Measurements from ENCODE around the gene FNDC10. TPM values are rescaled to one million over a fixed set of nuclear protein-coding genes. Genes with fewer than 3 reads are reported as not detected.

FNDC10 gene
- total RNA-seq, 1 donor from 2014 or later = 7.4 TPM

GRCh38 chr1:1625404-1625775 lies 25.5 kb upstream of the FNDC10 start:
- H3K27me3 ChIP-seq = no peaks in the 10 kb centered on the region
- H3K4me1 ChIP-seq = no peaks in the 10 kb centered on the region
- DNase-seq = peak; percentile 64
- intact Hi-C loops (cut with DNase I) = no loop called here
- H3K27ac ChIP-seq = no peak overlapping the region
- no peak overlapping the region for H3K4me3 ChIP-seq
- peaks cover 7% of the 10 kb centered on the region for H3K36me3 ChIP-seq
- no peaks in the 10 kb centered on the region for H3K9me3 ChIP-seq
- no peak for TF ChIP-seq CTCF (IDR thresholded peaks at IDR 0.05)
- ATAC-seq = no peak

- Histone ChIP-seq H3K4me1 (no peaks in the 10 kb centered on the region), H3K27me3 (no peaks in the 10 kb centered on the region), H3K4me3 (no peak overlapping the region), H3K27ac (no peak overlapping the region), H3K36me3 (peaks cover 7% of the 10 kb centered on the region), H3K9me3 (no peaks in the 10 kb centered on the region)
- DNase-seq (no peak), ATAC-seq (no peak)
- no peak for TF ChIP-seq CTCF (IDR thresholded peaks at IDR 0.05)
- intact Hi-C loops (cut with DNase I) = no loop called here
Measured at GRCh38 chr1:1624443-1625403, 24.8 kb upstream of the FNDC10 start.

- intact Hi-C loops (cut with DNase I) = no loop called here
- TF ChIP-seq CTCF (IDR thresholded peaks at IDR 0.05) = no peak
- DNase-seq (peak; percentile 64), ATAC-seq (no peak)
- no peak overlapping the region for H3K27ac ChIP-seq
- no peak overlapping the region for H3K4me3 ChIP-seq
- no peaks in the 10 kb centered on the region for H3K9me3 ChIP-seq
- H3K27me3 ChIP-seq = no peaks in the 10 kb centered on the region
- H3K36me3 ChIP-seq = peaks cover 7% of the 10 kb centered on the region
- H3K4me1 ChIP-seq = no peaks in the 10 kb centered on the region
Measured at GRCh38 chr1:1623631-1624442, 23.9 kb upstream of the FNDC10 start.

- H3K27ac ChIP-seq = no peak overlapping the region
- TF ChIP-seq CTCF (IDR thresholded peaks at IDR 0.05) = no peak
- ATAC-seq (no peak), DNase-seq (peak; percentile 63)
- H3K36me3 ChIP-seq = peaks cover 8% of the 10 kb centered on the region
- intact Hi-C loops (cut with DNase I) = no loop called here
- no peaks in the 10 kb centered on the region for H3K4me1 ChIP-seq
- H3K4me3 ChIP-seq = no peak overlapping the region
- H3K9me3 ChIP-seq = no peaks in the 10 kb centered on the region
- no peaks in the 10 kb centered on the region for H3K27me3 ChIP-seq
Measured at GRCh38 chr1:1623181-1623630, 23.3 kb upstream of the FNDC10 start.

- Histone ChIP-seq H3K9me3 (no peaks in the 10 kb centered on the region), H3K4me3 (no peak overlapping the region), H3K27me3 (no peaks in the 10 kb centered on the region), H3K4me1 (no peaks in the 10 kb centered on the region), H3K27ac (no peak overlapping the region), H3K36me3 (peaks cover 9% of the 10 kb centered on the region)
- intact Hi-C loops (cut with DNase I) = no loop called here
- ATAC-seq = no peak
- no peak for DNase-seq
- no peak for TF ChIP-seq CTCF (IDR thresholded peaks at IDR 0.05)
Measured at GRCh38 chr1:1622788-1623094, 22.8 kb upstream of the FNDC10 start.
